GM12872 (cell line): ENCODE data around the gene TRAK2.

Experiments
- TF ChIP-seq, protein P1 (sequence below): IDR thresholded peaks from 3 replicates; pipeline ENCODE4 v1.5.1; 2011; ENCODE audit warnings: low read depth, mild to moderate bottlenecking, low read length, moderate library complexity; ENCODE audit not compliant: insufficient read depth

The TRAK2 gene

DNA sequence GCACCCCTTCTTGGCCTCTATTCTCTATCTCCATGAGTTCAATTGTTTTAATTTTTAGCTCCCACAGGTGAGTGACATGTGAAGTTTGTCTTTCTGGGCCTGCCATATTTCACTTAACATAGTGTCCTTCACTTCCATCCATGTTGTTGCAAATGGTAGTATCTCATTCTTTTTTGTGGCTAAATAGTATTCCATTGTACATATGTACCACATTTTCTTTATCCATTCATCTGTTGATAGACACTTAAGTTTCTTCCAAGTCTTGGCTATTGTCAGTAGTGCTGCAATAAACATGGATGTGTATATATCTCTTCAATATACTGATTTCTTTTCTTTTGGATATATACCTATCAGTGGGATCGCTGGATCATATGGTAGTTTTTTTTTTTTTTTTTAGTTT is 9.3 kb upstream of the TRAK2 start:
- TF ChIP-seq, protein P1, sequence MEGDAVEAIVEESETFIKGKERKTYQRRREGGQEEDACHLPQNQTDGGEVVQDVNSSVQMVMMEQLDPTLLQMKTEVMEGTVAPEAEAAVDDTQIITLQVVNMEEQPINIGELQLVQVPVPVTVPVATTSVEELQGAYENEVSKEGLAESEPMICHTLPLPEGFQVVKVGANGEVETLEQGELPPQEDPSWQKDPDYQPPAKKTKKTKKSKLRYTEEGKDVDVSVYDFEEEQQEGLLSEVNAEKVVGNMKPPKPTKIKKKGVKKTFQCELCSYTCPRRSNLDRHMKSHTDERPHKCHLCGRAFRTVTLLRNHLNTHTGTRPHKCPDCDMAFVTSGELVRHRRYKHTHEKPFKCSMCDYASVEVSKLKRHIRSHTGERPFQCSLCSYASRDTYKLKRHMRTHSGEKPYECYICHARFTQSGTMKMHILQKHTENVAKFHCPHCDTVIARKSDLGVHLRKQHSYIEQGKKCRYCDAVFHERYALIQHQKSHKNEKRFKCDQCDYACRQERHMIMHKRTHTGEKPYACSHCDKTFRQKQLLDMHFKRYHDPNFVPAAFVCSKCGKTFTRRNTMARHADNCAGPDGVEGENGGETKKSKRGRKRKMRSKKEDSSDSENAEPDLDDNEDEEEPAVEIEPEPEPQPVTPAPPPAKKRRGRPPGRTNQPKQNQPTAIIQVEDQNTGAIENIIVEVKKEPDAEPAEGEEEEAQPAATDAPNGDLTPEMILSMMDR: no peak

DNA sequence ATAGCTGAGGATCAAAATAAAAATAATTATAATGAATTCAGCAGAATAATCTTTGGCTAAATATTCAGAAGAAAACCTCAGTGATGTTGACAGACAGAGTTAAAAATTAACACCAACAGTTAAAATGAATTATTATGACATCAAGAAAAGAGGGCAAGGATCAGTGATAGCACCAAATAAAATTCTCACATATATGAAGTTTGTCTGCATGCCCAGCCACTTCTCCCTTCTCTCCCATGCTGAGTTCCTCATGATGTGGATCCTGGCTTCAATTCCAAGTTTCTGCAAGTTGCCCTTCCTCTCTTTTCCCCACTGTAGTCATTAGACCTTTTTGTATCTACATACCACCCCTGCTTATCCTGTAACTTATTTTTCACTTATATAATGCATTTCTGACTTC is 7.1 kb upstream of the TRAK2 start:
- TF ChIP-seq, protein P1: no peak

DNA sequence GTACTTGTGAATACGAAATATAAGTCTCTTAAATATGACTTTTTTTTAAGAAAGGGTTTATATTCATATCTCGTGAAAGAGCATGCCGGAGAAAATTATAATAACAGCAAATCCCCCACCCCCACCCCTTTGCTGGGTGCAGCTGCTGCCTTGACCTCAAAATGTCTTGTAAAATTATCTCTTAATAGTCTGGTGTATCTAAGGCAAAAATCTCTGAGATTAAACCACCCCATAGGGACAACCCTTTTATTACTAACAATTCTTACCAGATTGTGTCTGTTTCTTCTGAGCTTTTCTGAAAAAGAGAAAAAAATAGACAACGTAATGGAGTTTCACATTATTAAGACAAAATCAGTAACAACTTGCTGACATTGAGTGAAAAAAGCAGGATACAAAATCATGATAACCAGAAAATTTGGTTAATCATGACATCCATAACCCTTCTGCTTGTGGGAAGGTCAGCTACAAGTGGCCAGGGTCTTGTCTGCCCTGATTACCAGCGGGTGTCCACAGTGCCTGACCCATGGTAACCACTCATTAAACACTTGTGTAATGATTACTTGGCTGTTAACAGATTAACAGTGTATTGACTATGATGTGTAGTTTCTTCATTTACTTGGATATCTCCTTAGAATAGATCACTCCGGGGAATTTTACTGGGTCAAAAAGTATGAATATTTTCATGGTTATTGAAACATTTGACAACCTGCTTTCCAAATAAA is 1.8 kb upstream of the TRAK2 start:
- TF ChIP-seq, protein P1: no peak

DNA sequence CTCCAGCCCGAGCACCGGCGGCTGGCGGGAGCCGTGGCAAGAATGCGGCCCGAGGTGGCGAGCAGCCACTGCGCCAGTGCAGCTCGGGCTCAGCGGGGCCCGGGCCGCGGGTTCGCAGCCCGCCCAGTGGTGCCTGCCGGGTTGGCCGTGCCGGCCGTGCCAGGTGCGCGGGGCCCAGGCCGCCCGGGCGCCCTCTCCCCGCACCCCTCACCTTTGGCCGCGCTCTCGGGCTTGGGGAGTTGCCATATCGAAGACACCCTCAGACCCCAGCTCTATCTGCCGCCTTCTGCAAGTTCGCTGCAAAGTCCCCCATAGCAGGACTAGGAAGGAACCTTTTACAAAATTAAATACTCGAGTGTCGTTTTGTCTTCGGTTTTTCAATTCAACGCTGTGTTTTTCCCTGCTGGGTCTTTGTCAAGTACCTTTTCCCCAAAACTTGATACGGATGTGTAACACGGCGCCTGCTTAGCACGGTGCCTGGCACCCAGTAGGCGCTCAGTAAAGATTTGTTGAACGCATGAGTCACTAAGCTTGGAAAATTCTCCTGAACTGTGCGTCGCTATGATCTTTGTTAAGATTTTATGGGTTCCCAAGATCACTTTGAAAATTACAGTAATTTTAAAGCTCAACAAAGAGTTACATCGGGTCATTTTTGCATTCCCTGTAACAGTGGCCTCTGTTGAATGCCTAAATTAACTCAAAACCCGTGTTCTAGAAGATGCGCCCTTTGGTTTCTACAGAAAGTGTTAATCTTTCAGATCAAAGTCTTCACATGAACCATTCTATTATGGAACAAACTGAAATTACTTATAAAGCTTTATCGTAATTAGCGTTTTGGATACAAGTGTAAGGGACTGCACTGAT is 1.0 kb upstream of the TRAK2 start:
- TF ChIP-seq, protein P1: no peak

DNA sequence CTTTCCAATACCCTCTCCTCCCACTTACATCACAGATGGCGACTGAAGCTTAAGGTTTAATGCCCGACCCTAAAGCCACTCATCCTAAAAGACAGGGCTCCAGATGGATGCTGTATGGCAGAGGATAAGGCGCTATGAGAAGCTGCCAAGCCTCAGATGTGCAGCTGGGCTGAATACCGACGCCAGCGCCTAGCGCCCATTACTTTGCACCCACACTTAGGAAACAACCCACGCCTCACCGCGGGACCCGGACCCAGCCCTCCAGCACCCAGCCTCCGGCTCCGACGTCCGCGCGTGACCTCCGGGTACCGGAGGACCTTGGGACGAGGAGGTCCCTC is 335 bp downstream of the TRAK2 start:
- TF ChIP-seq, protein P1: no peak

DNA sequence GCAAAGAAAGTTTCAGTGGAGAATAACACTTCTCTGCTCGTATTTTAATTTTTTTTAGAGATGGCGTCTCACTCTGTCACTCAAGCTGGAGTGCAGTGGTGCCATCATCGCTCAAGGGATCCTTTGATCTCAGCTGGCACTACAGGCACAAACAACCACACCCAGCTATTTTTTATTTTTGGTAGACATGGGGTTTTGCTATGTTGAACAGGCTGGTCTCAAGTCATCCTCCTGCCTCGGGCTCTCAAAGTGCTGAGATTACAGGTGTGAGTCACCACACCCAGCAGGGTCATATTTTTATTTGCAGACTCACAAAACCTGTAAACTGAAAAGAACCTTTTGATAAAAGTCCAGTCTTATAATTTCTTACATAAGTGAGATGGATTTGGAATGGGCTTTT is 2.6 kb downstream of the TRAK2 start:
- TF ChIP-seq, protein P1: no peak

DNA sequence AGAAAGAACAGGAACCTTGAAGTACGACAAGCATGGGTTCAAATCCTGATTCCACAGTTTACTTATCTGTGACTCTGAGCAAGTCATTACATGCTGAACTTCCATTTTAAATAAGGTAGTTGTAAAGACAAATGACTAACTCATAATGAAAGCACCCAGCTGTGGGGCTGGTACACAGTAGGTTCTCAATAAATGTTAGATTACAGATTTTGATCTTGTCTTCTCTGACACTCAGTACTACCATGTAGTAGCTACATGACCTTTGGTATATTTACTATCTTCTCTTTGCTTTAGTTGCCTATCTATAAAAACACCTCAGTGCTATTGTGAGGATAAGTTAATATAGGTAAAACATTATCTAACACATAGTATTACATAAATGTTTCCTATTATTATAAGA is 3.2 kb downstream of the TRAK2 start:
- TF ChIP-seq, protein P1: no peak
